GM12801 (cell line): Measurements from ENCODE around the gene KCNK2.

Source experiments
- TF ChIP-seq, protein P1 (sequence below): IDR thresholded peaks from one replicate; pipeline ENCODE4 v1.5.1; 2011; ENCODE audit warnings: control low read depth; ENCODE audit not compliant: insufficient read length; ENCODE audit errors: extremely low read depth

Gene KCNK2

DNA sequence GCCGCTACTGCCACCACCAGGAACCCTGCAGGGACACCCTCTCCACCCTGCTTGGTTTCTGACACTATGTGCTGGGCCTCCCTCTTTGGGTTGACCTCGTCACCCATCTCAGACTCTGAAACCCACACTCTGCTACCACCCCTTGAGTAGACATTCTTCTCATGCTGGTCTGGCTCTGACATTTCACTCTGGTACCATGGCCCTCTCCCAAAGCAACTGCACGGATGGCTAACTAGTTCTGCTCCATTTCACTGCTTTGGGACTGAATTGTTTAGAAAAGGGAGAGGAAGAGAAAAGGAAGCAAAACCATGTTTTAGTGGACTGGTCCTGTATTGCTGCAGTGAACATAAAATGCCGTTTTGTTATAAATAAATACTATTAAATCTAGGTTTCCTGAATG, 137.8 kb downstream of the KCNK2 start:
- TF ChIP-seq, protein P1, sequence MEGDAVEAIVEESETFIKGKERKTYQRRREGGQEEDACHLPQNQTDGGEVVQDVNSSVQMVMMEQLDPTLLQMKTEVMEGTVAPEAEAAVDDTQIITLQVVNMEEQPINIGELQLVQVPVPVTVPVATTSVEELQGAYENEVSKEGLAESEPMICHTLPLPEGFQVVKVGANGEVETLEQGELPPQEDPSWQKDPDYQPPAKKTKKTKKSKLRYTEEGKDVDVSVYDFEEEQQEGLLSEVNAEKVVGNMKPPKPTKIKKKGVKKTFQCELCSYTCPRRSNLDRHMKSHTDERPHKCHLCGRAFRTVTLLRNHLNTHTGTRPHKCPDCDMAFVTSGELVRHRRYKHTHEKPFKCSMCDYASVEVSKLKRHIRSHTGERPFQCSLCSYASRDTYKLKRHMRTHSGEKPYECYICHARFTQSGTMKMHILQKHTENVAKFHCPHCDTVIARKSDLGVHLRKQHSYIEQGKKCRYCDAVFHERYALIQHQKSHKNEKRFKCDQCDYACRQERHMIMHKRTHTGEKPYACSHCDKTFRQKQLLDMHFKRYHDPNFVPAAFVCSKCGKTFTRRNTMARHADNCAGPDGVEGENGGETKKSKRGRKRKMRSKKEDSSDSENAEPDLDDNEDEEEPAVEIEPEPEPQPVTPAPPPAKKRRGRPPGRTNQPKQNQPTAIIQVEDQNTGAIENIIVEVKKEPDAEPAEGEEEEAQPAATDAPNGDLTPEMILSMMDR: no peak

DNA sequence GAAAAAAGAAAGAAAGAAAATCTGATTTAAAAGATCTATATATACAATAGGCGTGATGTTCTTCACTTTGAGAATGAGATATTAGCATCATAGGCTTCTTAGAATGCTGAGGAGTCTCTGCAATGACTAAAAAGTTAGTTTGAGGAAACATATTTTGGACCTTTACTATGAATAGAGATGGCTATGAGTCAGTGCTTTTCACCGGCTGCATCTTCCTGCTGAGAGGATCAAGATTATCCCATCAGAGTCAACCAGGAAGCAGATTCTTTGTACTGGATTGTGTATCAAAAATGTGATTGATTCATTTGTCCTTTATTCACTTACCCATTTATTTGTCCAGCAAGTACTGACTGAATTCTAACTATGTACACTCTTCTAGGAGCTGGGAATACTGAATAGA, 144.2 kb downstream of the KCNK2 start:
- TF ChIP-seq, protein P1: no peak

DNA sequence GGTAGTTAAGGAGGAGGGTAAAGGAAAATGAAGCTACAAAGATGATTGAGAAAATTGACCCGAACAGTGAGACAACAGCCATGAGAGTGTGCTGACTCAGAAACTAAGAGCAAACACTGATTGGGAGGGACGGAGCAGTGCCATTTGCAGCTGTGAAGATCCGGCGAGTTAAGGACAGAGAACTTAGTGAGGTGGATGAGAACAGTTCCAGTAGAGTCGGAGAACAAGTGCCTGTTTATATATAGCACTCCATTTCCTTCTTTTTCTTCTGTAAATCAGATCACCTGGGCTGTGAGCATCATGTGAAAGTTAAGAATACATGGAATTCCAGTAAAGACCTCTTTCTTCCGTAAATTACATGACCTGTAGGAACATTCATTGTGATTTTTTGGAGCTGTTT, 145.7 kb downstream of the KCNK2 start:
- TF ChIP-seq, protein P1: no peak

DNA sequence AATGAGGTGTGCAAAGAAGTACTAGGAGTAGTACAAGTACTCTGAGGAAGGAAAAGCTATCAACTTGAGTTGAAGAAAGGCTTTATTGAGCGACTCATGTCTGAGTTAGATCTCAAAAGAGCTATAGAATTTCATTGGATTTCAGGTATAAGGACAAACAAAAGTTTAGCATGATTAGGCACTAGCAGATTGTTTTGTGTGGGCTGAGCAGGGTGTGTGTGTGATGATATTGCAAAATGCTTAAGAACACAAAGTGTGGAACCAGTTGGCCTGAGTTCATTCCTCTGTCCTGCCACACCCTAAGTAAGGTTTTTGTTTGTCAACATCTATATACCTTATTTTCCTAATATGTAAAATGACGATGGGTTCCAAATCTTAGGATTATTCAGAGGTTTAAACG, 158.9 kb downstream of the KCNK2 start:
- TF ChIP-seq, protein P1: no peak

DNA sequence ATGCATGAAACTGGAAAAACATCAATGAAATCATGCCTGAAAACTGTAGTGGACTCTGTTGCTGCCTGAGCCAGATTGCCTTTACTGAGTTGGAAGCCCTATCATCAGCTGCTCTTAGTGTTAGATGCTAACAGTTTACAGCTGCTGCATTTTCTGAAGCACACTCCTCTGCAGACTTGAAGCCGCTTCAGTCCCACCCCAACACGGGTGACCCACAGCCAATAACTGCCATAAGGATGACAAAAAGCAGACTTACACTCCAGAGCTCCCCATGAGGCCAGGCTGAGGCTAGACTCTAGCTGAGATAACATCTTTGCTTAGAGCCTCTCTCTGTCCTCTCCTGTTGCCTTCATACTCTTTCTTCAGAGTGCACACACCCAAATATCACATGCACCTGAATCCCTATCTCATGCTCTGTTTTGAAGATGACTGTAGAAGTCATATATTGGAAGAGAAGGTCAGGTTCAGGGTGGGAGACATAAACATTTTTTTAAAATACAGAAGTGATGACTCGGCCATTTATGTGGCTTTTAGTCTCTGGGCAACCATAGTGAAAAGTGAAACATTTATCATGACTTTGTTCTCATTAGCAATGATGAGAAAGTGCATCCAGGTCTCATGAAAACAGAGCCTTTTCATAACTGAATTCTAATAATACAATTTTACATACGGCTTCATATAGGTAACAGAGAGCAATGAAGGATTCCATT, 161.0 kb downstream of the KCNK2 start:
- TF ChIP-seq, protein P1: no peak

DNA sequence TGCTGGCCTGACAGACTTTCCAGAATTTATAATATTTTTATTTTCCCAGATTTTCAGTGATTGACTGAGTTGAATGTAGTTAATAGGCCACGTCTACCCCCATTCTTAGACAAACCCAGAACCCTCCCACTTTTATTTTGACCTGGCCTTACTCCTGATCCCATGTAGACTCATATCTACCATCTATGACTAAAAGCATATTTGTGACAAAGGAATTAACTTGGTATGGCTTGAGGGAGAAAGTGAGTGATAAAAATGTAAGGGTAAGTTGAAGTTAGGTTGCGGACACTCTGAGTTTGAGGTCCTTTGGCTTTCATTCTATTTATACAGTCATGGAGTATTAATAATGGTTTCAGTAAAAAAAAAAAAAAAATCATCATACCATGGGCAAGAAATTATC, 168.4 kb downstream of the KCNK2 start:
- TF ChIP-seq, protein P1: no peak

DNA sequence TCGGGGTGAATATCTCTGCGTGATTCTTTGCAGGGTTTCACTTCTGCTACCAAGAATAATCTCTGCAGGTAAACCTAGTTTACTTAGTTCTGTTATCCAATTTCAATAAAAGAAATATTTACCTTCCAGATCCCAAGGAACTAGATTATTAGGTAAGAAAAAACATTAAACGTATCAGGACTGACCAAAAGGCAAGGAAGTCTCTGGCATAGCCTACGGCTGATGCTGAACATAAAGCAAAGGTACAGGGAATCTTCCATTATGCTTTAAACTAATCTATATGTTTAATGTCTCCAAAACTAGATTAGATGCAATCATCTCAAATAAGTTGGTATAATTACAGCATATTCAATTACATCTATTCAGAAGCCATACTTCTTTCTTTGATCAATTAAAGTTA, 168.9 kb downstream of the KCNK2 start:
- TF ChIP-seq, protein P1: no peak
